ENCODE data around the gene NOXRED1.
"Not testable (repeated sequence)": the region's sequence is repeated elsewhere in the genome, so short reads cannot be mapped to it uniquely, and the experiment has no call there.

The NOXRED1 gene

DNA sequence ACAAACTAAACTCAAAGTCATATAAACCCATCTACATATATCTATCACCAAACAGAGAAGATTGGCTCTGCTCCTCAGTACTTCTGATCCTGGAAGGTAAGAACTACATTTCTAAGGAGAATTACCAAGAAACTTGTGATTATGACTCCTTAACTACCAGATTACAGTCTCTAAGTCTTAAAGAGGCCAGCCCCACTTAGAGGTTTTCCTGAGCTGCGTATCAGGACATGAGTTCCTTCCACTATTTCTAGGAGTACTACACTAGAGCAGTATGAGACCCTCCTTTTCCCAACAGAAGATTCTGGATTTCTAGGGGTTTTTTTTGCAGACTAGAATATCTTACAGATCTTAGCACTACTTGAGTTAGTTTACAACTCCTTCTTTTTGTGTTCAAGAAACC, at the start of gene NOXRED1:
Gene NOXRED1, minus strand, starts transcription at position 101 of the 400 bp plus-strand sequence. CDS start 634 bp downstream, outside the sequence.
- DNase-seq (ENCODE audit: low read depth in 2 of 2): no peak

- no peak for DNase-seq (ENCODE audit: low read depth in 2 of 2)
Observed at GRCh38 chr14:77470224-77470870, 47.0 kb upstream of the NOXRED1 start.

DNA sequence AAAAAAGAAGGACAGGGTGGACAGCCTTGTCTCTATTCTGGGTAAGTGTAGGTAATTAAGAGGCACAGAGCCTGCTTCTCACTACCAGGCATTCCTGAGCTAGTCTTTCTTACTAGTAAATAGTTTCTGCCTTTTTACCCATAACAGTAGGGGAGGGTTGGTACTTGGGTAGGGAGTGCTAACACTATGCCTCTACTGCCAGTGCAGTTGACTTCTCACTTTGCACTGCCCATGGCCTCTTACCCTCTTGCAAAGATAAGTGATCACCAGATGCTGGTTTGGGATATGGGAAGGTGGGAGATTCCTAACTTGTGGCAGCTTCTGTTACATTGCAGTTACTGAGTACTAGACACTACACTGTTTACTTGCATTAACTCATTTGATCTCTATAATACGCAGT, 46.2 kb upstream of the NOXRED1 start:
- no peak for DNase-seq (ENCODE audit: low read depth in 2 of 2)

GRCh38 chr14:77469067-77469505, 45.8 kb upstream of the NOXRED1 start:
- no peak for DNase-seq (ENCODE audit: low read depth in 2 of 2)

- DNase-seq (ENCODE audit: low read depth in 2 of 2): no peak
Observed at GRCh38 chr14:77467801-77468200, 44.5 kb upstream of the NOXRED1 start.

- DNase-seq (ENCODE audit: low read depth in 2 of 2): peak; percentile 15 to 26
Observed at GRCh38 chr14:77459072-77459723, 35.9 kb upstream of the NOXRED1 start.

GRCh38 chr14:77458249-77458950, 35.1 kb upstream of the NOXRED1 start:
- peak; percentile 1 to 4 for DNase-seq (ENCODE audit: low read depth in 2 of 2)

DNA sequence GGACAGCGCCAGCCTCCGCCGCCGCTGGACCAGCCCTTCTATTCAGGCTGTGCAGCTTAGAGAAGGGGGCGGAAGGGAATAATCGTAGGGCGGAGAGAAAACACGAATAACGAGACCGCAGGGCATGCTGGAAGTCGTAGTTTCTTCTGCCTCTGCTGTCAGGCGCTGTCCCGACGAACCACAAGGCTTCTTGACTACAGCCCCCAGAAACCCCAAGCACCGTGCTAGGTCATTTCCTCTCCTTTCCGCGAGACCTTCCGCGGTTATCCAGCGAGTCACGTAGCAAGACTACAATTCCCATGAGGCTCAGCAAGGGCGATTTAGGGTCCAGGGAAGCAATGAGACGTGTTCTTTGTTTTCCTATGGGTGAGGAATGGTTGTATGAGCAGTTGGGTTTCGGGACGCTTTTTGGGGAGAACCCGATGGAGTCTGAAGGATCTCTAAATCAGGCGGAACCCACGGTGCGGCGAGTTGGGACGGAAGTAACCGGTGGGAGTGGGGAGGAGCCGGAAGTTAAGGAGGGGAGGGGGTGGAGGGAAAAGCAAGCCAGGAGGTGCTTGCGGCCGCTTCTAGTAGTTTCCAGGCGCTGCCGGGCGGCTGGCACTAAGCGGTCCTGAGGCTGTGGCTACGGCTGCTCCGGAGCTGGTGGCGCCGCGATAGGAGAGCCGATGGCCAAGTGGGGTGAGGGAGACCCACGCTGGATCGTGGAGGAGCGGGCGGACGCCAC, 34.4 kb upstream of the NOXRED1 start, which contains the start of the genes AHSA1 and VIPAS39:
Gene AHSA1, plus strand, starts transcription at position 572 of the 727 bp plus-strand sequence. Its CDS starts 97 bp downstream, at position 669.
Gene VIPAS39, minus strand, starts transcription at position 80 of the 727 bp plus-strand sequence. CDS start 3,499 bp downstream, outside the sequence.
- peak; percentile 77 to 79 for DNase-seq (ENCODE audit: low read depth in 2 of 2)

DNA sequence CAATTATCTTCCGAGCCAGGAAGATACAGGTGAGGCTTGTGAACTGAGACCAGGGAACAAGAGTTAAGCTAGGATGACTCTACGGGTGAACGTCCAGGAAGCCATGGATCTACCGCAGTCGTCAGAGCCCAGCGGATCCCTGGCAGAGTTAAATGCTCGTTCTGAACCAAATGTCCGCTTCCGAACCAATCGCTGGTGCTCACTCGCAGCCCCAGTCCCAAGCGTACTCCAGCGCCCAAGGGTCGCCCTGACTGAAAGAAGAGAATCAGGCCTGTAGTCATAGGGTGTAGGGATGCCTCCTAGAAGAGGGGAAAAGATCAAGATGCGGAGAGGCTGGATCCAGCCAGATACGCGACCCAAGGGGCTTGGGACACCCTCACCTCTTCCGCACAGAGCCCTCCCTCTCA, 33.8 kb upstream of the NOXRED1 start:
- DNase-seq (ENCODE audit: low read depth in 2 of 2): no peak

DNA sequence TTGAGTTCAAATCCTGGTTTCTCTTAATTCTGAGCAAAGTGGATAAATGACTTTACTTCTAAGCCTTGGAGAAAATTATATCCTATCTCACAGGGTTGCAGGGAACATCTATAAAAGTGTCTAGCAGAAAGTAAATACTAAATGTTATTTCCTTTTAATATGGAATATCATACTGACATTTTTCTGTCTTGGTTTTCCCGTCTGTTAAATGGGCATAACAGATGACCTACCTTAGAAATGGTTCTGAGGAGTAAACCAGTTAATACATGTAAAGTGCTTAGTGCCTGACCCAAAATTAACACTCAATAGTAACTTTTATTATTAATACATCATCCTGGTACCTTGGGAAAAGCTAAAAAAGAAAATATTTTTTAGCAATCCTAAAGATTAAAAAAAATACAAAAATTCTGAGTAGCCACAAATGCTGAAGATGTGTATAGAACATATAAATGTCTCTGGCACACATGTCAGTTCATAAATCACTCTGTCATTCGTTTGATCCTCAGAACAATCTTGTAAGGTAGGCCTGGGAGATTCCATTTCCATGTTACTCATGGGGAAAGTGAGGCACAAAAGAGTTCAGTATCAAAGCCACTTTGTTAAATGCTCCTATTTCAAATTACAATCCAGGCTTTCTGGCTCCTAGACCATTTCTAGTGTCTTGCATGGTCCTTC, 32.8 kb upstream of the NOXRED1 start:
- no peak for DNase-seq (ENCODE audit: low read depth in 2 of 2)

DNA sequence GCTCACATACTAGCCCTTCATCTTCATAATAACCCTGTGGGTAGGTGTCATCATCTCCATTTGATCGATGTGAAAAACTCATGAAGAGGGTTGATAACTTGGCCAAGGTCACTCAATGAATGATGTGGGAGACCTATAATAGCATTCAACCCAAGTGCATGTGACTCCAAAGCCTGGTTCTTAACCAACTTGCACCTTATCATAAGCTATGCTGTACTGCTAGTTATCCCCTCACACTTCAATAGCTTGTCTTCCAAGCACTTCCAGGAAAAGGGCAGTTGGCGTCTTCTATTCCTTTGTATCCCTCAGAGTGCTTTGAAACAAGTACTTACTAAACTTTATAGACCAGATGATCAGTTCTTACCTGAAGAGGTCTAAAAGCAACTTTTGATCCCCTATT, 18.9 kb upstream of the NOXRED1 start:
- no peak for DNase-seq (ENCODE audit: low read depth in 2 of 2)

DNA sequence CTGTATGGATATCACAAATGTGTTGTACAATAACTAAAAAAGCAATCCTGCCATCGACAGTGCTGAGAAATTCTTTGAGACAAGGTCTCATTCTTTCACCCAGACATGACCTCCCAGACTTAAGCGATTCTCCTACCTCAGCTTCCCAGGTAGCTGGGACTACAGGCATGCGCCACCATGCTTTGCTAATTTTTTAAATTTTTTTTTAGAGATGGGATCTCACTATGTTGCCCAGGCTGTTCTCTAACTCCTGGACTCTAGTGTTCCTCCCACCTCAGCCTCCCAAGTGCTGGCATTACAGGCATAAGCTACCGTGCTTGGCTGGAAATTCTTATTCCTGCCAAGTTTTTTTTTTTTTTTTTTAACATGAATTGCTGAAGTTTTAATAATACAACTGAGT, 16.5 kb upstream of the NOXRED1 start:
- no peak for DNase-seq (ENCODE audit: low read depth in 2 of 2)

DNA sequence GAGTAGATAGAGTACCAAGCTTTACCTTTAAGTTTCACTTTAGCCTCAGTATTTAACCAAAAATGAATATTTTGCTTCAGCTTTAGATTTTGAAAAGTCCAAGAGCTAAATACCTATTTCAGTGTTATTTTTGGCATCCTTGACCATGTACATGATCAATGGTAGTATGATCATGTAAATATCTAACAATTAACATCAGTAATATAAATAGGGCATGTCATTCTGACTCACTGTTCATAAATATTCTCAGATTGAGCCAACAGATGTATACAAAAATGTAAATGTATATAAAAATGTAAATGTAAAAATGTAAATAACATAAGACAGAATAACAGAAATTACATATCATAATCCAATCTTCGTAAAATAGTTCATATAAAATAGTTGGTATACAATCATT, 15.3 kb upstream of the NOXRED1 start:
- no peak for DNase-seq (ENCODE audit: low read depth in 2 of 2)

GRCh38 chr14:77436042-77436441, 12.7 kb upstream of the NOXRED1 start:
- no peak for DNase-seq (ENCODE audit: low read depth in 2 of 2)

- DNase-seq (ENCODE audit: low read depth in 2 of 2): no peak
Observed at GRCh38 chr14:77426396-77426795, 3.1 kb upstream of the NOXRED1 start.

DNA sequence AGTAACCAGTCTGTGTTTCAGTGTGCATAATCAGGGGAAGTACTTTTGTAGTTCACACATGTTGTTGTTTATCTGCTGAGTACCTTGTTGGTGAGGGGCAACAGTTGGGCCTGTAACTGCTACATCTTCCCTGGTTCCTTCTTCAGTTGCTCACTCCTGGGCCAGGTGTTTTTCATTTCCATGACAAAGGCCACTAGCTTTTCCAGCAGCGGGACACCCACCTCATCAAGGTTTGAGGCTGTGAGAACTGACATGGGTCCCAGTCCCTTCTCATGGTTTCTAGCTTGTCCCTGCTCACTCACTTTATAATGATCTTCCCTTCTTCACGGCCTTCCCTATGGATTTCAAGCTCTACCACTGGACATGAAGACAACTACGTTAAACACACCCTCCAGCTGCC, 1.5 kb upstream of the NOXRED1 start:
- no peak for DNase-seq (ENCODE audit: low read depth in 2 of 2)

- DNase-seq (ENCODE audit: low read depth in 2 of 2): no peak
Observed at GRCh38 chr14:77421201-77421600, 2.1 kb downstream of the NOXRED1 start.

DNA sequence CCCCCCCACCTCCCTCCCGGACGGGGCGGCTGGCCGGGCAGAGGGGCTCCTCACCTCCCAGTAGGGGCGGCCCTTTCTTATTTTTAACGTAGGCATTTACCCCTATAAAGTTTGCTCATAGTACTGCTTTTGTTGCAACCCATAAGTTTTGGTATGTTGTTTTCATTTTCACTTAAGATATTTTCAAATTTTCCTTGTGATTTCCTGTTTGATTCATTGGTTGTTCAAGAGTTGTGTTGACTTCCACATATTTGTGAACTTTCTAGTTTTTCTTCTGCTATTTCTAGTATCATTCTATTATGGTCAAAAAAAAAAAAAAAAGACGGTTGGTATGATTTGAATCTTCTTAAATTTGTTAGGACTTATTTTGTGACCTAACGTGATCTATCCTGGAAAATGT, 6.5 kb downstream of the NOXRED1 start:
- DNase-seq (ENCODE audit: low read depth in 2 of 2): no peak

- DNase-seq (ENCODE audit: low read depth in 2 of 2): not testable (repeated sequence)
Observed at GRCh38 chr14:77416098-77416497, 7.2 kb downstream of the NOXRED1 start.

DNA sequence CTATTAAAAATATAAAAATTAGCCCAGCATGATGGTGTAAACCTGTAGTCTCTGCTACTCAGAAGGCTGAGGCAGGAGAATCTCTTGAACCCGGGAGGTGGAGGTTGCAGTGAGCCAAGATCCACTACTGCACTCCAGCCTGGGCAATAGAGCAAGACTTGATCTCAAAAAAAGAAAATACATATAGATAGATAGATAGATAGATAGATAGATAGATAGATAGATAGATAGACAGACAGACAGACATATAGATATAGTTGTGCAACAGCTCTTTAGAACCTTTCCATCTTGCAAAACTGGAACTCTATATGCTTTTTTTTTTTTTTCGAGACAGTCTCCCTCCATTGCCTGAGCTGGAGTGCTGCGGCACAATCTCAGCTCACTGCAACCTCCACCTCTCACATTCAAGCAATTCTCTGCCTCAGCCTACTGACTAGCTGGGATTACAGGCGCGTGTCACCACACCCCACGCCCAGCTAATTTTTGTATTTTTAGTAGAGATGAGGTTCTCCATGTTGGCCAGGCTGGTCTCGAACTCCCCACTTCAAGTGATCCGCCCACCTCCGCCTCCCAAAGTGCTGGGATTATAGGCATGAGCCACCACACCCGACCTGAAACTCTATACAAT, 7.8 kb downstream of the NOXRED1 start:
- not testable (repeated sequence) for DNase-seq (ENCODE audit: low read depth in 2 of 2)

DNA sequence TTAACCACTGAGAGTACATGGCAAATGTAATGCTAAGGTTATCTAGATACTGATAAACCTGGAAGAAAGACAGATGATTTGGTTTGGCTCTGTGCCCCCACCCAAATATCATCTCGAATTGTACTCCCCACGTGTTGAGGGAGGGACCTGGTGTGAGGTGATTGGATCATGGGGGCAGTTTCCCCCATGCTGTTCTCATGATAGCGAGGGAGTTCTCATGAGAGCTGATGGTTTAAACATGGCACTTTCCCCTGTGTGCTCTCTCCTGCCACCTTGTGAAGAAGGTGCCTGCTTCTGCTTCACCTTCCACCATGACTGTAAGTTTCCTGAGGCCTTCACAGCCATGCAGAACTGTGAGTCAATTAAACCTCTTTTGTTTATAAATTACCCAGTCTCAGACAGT, 14.2 kb downstream of the NOXRED1 start:
- DNase-seq (ENCODE audit: low read depth in 2 of 2): no peak
